ACHN (cell line): Measurements from ENCODE around the gene USPL1.
"Not testable (repeated sequence)": the region's sequence is repeated elsewhere in the genome, so short reads cannot be mapped to it uniquely, and the experiment has no call there.

Experiments used
- DNase-seq: peaks from one replicate; pipeline ENCODE4 v3.0.0-alpha.2; 2015
- in situ Hi-C: cut with HindIII; loops from 2 replicates; pipeline ENCODE4 v1.10.0; 2017; ENCODE audit warnings: low sequenced_read_pairs, low pct_ligation_motif_present, low pct_unique_long_range_greater_than_20kb

USPL1 gene

DNA sequence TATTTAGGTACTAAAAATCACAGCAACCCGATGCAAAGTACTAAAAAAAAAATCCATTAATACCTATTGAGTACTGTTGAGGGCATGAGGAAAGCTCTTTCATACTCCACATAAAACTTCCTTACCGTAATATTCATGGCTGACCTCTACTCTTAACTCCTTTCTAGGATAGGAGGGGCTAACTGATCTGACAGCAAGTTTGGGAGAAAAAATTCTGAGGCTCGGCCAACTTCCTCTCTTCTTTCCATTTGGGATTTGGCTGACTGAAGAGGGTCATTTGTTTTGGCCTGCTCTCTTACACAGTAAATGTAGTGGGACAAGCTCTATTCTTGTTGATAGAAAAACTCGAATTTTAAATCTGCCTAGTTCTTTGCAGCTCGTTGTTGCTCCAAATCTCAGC lies 9.4 kb upstream of the USPL1 start:
- in situ Hi-C loops, result no loop called here
- no peak for DNase-seq

DNA sequence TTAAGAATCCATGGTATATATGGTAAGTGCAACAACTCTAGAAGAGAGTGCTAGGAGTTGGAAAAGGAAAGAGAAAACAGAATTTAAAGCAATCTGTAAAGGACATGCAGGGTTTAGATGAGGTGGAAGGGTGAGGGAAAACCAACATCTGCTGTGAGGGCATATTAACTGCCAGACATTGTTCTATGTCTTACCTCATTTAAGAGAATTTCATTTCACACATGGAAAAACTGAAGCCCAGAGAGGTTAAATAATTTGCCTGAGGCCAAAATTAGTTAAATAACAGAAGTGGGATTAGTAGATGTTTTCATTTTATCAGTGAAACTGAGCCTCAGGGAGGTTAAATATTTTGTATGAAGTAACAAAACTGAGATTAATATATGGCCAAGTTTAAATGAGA lies 7.4 kb upstream of the USPL1 start:
- DNase-seq, result no peak
- in situ Hi-C loops, result no loop called here

DNA sequence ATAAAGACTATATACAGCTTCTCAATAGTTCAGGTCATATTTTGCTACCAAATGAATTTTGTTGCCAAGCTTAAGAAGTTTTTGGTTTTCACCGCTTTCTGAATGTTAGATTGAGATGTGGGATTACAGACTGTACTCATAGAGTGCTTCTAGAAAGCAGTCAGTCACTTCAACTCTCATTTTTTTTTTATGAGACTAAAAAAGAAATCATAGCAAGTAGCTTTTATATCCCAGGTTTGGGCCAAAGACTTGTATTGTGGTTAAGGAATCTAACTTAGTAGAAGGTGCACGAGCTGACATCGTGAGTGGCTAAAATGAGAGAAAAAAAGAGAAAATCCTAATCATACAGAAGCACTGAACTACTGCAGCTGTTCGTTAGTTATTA lies 2.2 kb upstream of the USPL1 start:
- no peak for DNase-seq
- in situ Hi-C loops, result no loop called here

DNA sequence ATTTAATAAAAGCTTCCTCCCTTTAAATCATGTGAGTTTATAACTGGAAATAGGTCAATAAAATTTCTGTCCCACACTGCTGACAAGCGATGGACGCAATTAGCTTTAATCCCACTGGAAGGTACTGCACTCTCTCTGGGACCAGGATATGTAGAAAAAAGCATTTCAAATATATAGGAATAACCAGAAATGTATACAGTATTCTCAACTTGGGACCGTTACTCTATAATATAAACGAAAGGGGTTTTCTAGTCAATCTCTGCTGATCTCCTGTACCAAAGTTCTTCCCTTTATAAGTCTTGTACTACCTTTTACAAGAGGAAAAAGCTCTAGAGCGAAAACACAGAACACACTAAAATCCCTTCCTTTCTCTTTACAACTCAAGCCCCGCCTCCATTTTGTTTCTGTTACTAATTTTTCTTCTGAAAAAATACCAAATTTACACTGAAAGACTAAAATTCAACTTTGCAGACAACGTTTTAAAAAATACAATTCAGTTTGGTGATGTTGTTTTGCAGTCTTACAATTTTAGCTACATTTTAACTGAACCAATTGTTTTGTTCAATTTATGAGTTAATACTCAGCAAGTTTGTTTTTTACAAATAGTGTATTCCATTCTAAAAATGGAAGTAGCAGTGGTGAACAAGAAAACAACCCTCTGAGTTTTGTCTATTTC lies 1.7 kb upstream of the USPL1 start:
- peak; percentile 42 for DNase-seq
- in situ Hi-C loops, result no loop called here

DNA sequence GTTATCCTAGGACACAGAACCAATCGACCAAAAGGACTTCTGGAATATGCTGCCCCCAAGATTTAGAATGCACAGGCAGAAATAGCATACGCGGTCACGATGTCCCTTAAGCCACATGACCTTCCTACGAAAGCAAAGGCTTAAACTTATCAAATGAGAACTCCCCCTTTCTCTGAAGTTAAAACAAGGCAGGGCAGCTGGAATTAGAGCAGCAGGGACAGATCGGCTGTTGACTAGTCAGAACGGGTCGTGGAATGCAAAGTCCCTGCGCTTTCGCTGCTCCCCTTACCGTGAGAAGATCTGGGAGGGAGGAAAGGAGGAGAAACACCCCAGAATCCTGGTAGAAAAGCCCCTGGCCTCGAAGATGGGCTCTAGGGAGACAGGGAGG lies 799 bp upstream of the USPL1 start:
- peak; percentile 84 for DNase-seq
- in situ Hi-C loops, result no loop called here

DNA sequence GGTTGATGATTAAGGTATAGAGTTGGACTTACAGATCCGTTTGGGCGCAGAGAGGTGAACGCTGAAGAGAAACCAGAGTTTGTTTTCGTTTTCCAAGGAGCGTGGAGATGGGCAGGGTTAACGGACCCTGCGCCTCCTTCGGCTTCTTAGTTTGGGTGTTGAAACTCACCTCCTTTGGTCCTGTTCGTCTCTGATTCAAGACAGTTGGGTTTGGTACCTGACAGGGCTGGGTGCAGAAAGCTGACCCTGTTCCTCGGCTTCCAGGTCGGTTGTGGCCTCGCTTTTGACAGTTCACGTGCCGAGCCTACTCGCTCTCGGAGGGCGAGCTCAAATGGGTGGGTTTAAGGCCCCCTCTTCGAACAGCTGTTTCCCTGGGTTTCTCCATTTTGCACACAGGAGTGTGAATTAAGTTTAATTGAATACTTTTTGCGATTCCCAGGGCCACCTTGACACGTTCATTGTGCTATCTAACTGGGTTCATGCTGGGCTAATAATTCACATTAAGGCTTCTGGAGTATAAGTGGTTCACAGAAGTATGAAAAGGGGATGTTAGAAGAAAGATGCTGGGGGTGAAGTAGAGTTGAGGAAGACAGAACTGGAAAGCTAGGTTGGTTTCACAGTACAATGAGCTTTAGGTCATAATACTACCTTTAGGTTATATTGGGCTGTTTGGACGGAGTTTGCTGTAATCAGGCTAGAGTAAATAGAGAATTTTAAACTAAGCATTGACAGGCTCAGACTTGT lies 638 bp downstream of the USPL1 start:
- peak; percentile 23 for DNase-seq
- in situ Hi-C loops, result no loop called here

DNA sequence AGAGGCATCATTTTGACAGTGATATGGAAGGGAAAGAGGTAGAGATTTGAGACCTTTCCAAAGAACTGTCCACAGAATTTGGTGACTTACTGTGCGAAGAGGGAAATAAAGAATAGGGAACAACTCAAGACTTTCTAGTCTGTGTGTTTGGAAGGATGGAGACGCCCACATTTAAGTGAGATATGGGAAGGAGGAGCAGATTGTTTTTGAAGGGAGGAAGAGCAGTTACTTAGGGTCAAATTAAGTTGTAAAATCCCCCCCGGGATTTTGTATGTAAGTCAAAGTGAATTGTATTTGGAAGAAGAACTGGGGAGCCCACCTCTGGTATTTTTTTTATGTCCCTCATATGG lies 1.2 kb downstream of the USPL1 start:
- in situ Hi-C loops, result no loop called here
- DNase-seq, result no peak

DNA sequence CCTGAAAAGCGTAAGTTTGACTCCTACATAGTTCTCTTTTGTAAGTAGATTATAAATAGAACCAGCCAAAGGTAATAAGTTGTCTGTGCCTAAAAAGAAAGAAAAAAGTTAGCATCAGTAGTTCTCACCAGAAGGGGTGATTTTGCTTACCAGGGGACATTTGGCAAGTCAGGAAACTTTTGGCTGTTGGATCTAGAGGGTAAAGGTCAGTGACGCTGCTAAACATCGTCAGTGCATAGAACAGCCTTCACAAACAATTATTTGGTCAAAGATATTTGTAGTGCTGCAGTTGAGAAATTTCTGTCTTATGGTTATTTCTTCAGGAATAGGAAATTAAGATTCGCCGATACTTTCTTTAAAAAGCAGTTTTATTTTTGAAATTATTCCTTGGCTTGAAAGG lies 2.0 kb downstream of the USPL1 start:
- DNase-seq, result no peak
- in situ Hi-C loops, result no loop called here

DNA sequence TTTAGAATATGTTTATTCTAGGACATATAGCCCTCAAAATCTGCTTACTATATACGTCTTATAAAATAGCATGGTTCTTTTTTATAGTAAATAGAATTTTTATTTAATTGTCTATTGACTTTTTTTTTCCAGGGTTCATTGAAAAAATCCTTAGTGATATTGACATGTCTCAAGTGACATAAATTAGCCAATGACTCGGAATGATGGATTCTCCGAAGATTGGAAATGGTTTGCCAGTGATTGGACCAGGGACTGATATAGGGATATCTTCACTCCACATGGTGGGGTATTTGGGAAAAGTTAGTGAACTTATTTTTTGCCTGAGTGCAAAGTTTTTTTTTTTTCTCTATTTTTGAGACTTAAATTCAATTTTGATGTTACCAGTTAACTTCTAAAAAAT lies 3.2 kb downstream of the USPL1 start:
- no peak for DNase-seq
- in situ Hi-C loops, result no loop called here

DNA sequence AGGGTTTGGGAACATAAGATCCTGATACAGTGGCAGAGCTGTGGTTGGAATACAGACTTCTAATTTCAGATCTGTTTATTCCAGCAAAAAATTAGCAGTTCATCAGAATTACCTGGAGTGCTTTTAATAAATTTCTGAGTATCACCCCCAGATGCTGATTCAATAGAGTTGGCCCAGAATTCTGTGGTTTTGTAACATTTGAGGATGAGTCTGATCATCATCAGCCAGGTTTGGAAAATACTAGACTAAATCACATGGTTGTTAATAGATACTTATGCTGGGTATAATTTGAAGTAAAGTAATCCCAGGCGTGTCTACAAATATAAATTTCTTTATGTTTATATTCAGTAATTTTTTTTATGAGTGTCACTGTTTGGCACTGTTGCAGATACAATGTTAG lies 4.8 kb downstream of the USPL1 start:
- in situ Hi-C loops, result no loop called here
- no peak for DNase-seq

DNA sequence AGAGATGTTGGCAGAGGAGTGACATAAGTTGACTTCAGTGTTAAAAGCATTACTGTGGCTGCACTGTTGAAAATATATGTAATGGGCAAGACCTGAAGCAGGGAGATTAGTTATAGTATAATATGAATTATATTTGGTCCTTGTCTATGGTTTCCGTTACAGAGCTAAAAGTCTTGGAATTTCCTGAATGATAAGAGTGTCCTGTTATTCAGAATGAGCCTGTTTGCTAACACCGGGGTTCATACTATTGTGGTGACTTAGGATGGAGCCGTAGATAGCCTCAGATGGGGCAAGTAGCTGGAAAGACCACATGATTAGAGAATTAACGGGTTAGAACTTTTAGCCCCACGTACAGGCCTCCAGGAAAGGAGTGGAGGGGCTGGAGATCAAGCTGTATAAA lies 5.7 kb downstream of the USPL1 start:
- DNase-seq, result no peak
- in situ Hi-C loops, result no loop called here

DNA sequence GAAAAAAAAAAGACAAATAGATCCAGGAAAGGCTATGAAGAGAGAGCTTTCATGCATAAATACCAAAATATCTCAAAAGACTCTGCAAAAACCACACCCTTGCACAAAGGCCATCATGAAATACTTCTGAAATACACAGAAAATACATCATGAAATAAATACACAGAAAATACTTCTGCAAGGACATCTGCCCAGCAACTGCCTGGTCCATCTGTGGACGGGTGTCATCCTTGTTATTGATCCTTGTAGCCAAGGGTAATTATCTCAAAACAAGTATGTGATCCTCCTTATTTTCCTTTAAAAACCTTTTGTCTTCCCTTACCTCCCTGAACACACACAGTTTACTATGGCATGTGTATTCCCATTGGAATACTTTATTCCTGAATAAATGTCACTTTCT lies 6.9 kb downstream of the USPL1 start:
- in situ Hi-C loops, result no loop called here
- no peak for DNase-seq

DNA sequence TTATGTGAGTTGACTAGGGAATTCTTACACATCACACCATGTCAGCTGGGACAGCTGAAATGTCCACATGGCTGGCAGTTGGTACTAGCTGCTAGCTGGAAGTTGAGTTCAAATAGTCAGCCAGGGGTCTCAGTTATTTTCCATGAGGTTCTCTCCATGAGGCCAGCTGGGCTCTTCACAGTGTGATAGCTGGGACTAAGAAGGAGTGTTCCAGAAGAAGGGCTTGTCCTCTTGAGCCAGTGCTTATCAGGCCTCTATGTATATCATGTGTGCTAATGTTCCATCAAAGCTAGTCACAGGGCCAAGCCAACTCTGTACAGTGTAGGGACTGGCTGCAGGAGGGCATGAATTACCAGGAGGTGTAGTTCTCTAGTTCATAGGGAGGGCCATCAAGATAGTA lies 11.8 kb downstream of the USPL1 start:
- in situ Hi-C loops, result no loop called here
- DNase-seq, result no peak

DNA sequence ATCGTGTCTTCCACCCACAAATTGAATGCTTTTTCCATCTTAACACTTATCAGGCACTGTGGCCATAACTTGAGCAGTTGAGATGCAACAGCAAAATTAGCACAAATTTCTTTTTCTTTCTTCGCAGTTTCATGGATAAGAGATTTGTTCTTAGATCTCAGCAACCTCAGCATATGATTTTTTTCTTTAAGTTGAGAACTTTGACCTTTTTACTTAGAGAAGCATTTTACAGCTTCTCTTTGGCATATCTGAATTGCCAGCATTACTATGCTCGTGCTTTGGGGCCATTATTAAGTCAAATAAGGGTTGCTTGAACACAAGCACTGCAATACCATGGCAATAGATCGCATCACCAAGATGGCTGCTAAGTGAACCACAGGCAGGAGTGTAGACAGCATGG lies 16.1 kb downstream of the USPL1 start:
- in situ Hi-C loops, result no loop called here
- DNase-seq, result no peak

DNA sequence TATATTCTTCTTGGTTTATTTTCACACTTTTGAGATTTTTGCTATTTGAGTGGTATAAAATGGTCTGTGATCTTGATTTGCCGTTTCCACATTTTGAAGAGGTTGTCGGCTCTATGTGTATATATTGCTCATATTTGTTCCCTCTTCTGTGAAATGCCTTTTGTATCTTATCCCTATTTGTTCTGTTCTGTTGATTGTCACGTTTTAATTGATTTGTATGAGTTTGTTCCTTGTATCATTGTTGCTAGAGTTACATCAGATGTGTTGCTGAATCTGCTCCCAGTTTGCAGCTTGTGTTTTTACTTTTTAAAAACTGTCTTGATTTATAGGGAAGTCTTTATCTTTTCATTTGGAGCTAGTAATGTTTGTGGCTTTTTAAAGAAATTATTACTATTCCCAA lies 17.1 kb downstream of the USPL1 start:
- DNase-seq, result no peak

DNA sequence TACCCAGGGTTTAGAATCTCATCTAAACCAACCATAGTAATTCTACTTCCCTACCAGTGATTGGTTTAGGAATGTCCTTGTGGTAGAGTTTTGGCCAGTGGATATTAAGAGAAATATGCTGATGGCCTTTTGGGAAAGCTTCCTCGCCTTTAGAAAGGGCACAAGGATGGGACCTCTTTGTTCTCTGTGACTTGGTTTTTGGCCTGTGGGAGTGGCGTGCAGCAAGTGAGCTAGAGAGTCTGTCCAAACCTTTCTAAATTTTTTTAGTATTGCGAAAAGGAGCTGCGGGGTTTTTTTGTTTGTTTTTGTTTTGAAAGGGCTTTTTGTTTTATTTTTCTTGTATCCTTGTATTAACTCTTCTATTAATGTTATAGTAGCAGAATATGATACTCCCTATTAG lies 20.6 kb downstream of the USPL1 start:
- in situ Hi-C loops, result no loop called here
- DNase-seq, result no peak

More for the DNA sequence above, 17.1 kb downstream of the USPL1 start:
- in situ Hi-C loops, result no loop called here

DNA sequence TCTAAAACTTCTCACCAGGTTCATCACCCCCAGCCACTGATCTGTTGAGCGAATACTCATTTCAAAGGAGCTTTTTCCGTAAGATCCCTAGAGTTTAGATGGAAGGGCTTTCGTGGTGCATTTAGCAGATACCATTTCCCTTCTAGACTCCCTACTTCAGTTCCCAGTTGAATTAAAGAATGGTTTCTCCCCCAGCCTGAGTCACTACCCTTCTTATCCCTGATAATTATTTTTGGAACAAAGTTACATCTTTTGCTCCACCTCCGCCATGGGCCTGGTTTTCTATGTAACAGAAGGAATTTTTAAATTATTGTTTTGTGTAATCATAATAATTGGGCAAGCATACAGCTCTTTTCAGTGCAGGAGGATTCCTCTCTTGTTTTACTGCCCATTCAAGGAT lies 22.0 kb downstream of the USPL1 start:
- no peak for DNase-seq
- in situ Hi-C loops, result no loop called here

DNA sequence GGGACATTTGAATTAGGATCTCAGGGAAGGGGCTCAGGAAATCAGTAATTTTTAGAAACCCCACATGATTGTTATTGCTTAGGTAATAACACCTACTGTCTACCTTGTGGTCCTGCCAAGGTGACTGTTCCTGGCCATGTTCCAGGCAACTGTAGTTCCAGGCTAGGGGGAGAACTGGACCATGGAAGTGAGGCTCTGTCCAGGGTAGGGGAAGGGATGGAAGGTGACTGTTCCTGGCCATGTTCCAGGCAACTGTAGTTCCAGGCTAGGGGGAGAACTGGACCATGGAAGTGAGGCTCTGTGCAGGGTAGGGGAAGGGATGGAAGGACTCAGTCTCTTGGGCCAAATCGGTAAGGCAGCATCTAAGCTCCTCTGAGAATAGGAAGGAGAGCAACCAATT lies 23.5 kb downstream of the USPL1 start:
- DNase-seq, in situ Hi-C loops: not testable (repeated sequence)

DNA sequence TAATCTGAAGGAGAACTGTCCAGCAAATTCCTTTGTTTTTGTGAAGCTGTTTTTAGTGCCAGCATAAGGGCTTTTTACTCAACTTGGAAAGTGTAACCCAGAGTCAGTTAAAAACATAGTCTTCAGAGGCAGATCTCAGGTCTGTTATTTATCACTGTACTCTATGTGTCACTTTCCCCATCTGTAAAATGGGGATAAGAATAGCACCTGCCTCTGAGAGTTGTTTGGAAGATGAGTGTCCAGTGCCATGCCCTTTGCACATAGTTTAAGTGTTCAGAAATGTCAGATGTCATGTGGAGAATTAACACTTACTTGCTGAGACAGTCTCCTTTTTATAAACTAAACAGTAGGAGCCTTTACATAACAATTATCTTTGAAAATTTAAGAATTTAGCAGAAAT lies 27.9 kb downstream of the USPL1 start:
- DNase-seq, result no peak

DNA sequence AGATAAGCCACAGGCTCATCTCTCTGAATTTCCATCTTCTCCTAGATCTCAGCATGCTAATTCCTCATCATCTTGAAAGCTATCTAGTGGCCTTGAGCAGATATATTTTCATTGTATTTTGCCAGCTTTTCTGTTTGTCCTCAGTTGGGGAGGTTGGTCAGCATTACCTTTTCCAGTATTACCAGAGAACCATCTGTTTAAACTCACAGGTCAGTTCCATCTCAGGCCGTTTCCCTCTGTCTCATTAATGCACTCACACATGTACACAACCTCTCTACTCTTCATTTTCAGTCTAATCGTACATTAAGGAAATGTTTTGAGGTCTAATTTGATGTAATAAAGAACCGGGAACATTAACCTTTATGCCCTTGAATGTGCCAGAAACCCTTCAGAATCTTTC lies 29.7 kb downstream of the USPL1 start:
- in situ Hi-C loops, result no loop called here
- no peak for DNase-seq

More for the DNA sequence above, 27.9 kb downstream of the USPL1 start:
- in situ Hi-C loops, result no loop called here
